Fibroblast of villous mesenchyme (primary cell): Measurements from ENCODE around the gene KCTD6. TPM values are rescaled to one million over a fixed set of nuclear protein-coding genes. Genes with fewer than 3 reads are reported as not detected.
A peak's percentile ranks its signal among the peaks of the same experiment; 100 is the strongest.
"Not testable (repeated sequence)": the region's sequence is repeated elsewhere in the genome, so short reads cannot be mapped to it uniquely, and the experiment has no call there.

Source experiments
- DNase-seq: peaks from one replicate; pipeline ENCODE4 v3.0.0-alpha.2; 2010; ENCODE audit warnings: low read depth
- H3K4me3 ChIP-seq: 2 replicates; pipeline ENCODE4 v1.5.1; 2011; ENCODE audit warnings: low read depth, mild to moderate bottlenecking, low read length
- CTCF ChIP-seq: IDR thresholded peaks from 2 replicates; pipeline ENCODE4 v1.5.1; 2012; ENCODE audit warnings: low read depth, mild to moderate bottlenecking, low read length; ENCODE audit not compliant: insufficient read depth
- total RNA-seq: library from RNA; depleted of rRNA; stranded (reverse); fragments of >200 nt; gene quantifications from 2 replicates; pipeline ENCODE4 v1.2.3, GENCODE V29; 2012

KCTD6 gene
- total RNA-seq, 1 donor: 10.4 TPM

- no peak for TF ChIP-seq CTCF
- no peak overlapping the region for H3K4me3 ChIP-seq
- no peak for DNase-seq
These were observed 30.2 kb downstream of the KCTD6 start for GRCh38 chr3:58521917-58522631.

- H3K4me3 ChIP-seq: no peak overlapping the region
- TF ChIP-seq CTCF: no peak
- no peak for DNase-seq
These were observed 31.0 kb downstream of the KCTD6 start for GRCh38 chr3:58522759-58523425.

GRCh38 chr3:58524326-58524888 lies 32.5 kb downstream of the KCTD6 start:
- no peak for DNase-seq
- no peak overlapping the region for H3K4me3 ChIP-seq
- no peak for TF ChIP-seq CTCF

GRCh38 chr3:58526515-58526957 lies 34.6 kb downstream of the KCTD6 start:
- TF ChIP-seq CTCF: no peak
- peak; percentile 89 for DNase-seq
- H3K4me3 ChIP-seq: no peak overlapping the region

GRCh38 chr3:58527440-58527839 lies 35.5 kb downstream of the KCTD6 start:
- not testable (repeated sequence) for DNase-seq

GRCh38 chr3:58528629-58529028 lies 36.7 kb downstream of the KCTD6 start:
- no peak overlapping the region for H3K4me3 ChIP-seq
- peak; percentile 32 for DNase-seq
- TF ChIP-seq CTCF: no peak

More at GRCh38 chr3:58527440-58527839, 35.5 kb downstream of the KCTD6 start:
- not testable (repeated sequence) for H3K4me3 ChIP-seq

- peak; percentile 17 for DNase-seq
- H3K4me3 ChIP-seq: no peak overlapping the region
- peak; percentile 36 for TF ChIP-seq CTCF
These were observed 37.8 kb downstream of the KCTD6 start for GRCh38 chr3:58529516-58530353.
